Transverse colon (tissue), 4 donors: ENCODE data around the gene MAPK14. TPM values are rescaled to one million over a fixed set of nuclear protein-coding genes. Genes with fewer than 3 reads are reported as not detected.
A peak's percentile ranks its signal among the peaks of the same experiment; 100 is the strongest.

ENCODE experiments used
- DNase-seq: peaks from one replicate; pipeline ENCODE4 v3.0.0-alpha.2; 2019
- H3K27ac ChIP-seq, 4 donors: fragments of 200-600 bp; sonication (generic); 2 replicates each; pipeline ENCODE4 v1.5.1; 2016 to 2018; ENCODE audit warnings: inconsistent platforms in 4 of 4
- H3K27me3 ChIP-seq: fragments of 200-600 bp; sonication (generic); 2 replicates; pipeline ENCODE4 v1.5.1; 2017; ENCODE audit warnings: inconsistent platforms
- H3K36me3 ChIP-seq, 4 donors: fragments of 200-600 bp; sonication (generic); 2 replicates each; pipeline ENCODE4 v1.5.1; 2017 to 2019; ENCODE audit warnings: inconsistent platforms in 4 of 4
- H3K4me1 ChIP-seq, 4 donors: fragments of 200-600 bp; sonication (generic); 2 replicates each; pipeline ENCODE4 v1.5.1; 2017 to 2020; ENCODE audit warnings: inconsistent platforms in 4 of 4
- H3K4me3 ChIP-seq, 4 donors: fragments of 200-600 bp; sonication (generic); 1 replicate in 1 of 4; 2 replicates in 3 of 4; pipeline versions ENCODE4 v1.5.1 to v1.6.1; 2017 to 2019; ENCODE audit warnings: inconsistent platforms in 4 of 4
- H3K9me3 ChIP-seq, 2 donors: fragments of 200-600 bp; sonication (generic); 2 replicates each; pipeline ENCODE4 v1.5.1; 2017 to 2019; ENCODE audit warnings: inconsistent platforms in 2 of 2
- EP300 ChIP-seq: sonication (generic); formaldehyde crosslinking; IDR thresholded peaks from one replicate; pipeline ENCODE4 v1.6.1; 2017; ENCODE audit warnings: antibody characterized with exemption, low read depth
- POLR2A ChIP-seq: fragments of 450-650 bp; IDR thresholded peaks from one replicate; pipeline ENCODE4 v1.6.1; 2016; ENCODE audit warnings: antibody characterized with exemption, mild to moderate bottlenecking, moderate library complexity
- POLR2AphosphoS5 ChIP-seq, 3 donors: sonication (generic); formaldehyde crosslinking; IDR thresholded peaks; one replicate each; pipeline ENCODE4 v1.6.1; 2016; ENCODE audit warnings: antibody characterized with exemption in 3 of 3
- WGBS, 2 donors: methylation state at CpG; one replicate each; pipeline ENCODE4 v1.1.5; 2018; ENCODE audit warnings: low coverage in 1 of 2; 5-methylcytosine and 5-hydroxymethylcytosine counted together
- in situ Hi-C, 4 donors: fragments of 200-750 bp; cut with MboI; loops; one replicate each; pipeline versions ENCODE4 v1.15.0 to v1.15.1; 2017; ENCODE audit warnings: low sequenced_read_pairs in 3 of 4, low pct_ligation_motif_present in 1 of 4, low pct_unique_long_range_greater_than_20kb in 1 of 4
- intact Hi-C: fragments of 100-400 bp; cut with DNase I; formaldehyde crosslinking; loops from one replicate; pipeline ENCODE4 v1.15.1; 2023; ENCODE audit warnings: low total_unique reads
- total RNA-seq, 4 donors: library from RNA; depleted of rRNA; stranded (reverse); fragments of >200 nt; gene quantifications; one replicate each; pipeline ENCODE4 v1.1.0, GENCODE V29; 2016
- TF ChIP-seq, protein P1 (sequence below), 5 experiments: fragments of 200-600 bp in 3 of 5; fragments of 450-650 bp in 2 of 5; sonication (generic) in 3 of 5; IDR thresholded peaks; 1 replicate in 2 of 5; 2 replicates in 3 of 5; pipeline ENCODE4 v1.5.1; 2016 to 2017; ENCODE audit warnings: antibody characterized with exemption in 5 of 5, inconsistent platforms in 3 of 5, mild to moderate bottlenecking in 2 of 5, moderate library complexity in 1 of 5

The MAPK14 gene
- total RNA-seq, 4 donors from 2014 or later: 82.2 to 132 (median 112) TPM

DNA sequence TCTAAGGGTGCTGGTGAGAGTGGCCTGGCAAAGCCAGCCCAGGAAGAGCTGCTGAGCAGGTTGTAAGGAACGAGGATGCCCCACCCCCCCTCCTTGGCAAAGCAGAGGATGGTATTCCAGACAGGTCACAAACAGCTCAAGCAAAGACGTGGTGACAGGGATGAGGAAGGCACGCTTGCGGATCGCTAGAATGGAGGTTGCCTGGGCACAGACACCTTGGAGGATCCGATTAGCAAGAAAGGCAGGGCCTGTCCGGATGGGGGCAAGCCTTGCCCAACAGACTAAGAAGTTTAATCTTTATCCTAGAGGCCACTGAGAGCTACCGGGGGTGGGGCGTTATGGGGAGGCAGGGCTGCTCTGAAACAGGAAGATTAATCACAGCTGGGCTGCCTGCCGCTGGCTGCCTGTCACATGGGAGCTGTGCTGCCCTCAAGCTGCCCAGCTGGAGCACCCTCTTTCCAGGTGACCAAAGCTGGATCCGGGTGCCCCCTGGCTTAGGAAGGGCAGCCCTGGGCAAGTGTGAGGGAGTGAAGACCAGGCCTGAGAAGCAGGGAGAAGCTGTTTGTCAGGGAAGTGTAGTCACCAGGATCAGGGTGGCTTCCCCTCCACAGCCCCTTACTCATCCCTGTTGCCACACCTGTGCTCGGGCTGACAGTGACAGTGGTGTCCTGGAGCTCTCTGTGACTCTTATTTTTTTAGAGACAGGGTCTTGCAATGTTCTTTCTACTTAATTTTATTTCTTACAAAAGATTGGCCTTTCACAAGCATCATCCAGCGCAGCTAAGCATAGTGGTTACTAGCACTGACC lies 93.6 kb downstream of the MAPK14 start:
- no peak for TF ChIP-seq EP300
- TF ChIP-seq, protein P1, sequence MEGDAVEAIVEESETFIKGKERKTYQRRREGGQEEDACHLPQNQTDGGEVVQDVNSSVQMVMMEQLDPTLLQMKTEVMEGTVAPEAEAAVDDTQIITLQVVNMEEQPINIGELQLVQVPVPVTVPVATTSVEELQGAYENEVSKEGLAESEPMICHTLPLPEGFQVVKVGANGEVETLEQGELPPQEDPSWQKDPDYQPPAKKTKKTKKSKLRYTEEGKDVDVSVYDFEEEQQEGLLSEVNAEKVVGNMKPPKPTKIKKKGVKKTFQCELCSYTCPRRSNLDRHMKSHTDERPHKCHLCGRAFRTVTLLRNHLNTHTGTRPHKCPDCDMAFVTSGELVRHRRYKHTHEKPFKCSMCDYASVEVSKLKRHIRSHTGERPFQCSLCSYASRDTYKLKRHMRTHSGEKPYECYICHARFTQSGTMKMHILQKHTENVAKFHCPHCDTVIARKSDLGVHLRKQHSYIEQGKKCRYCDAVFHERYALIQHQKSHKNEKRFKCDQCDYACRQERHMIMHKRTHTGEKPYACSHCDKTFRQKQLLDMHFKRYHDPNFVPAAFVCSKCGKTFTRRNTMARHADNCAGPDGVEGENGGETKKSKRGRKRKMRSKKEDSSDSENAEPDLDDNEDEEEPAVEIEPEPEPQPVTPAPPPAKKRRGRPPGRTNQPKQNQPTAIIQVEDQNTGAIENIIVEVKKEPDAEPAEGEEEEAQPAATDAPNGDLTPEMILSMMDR (IDR thresholded peaks at IDR 0.05): peak in 1 of 5 experiments; percentile 8
- no peak for TF ChIP-seq POLR2A
- TF ChIP-seq POLR2AphosphoS5 (IDR thresholded peaks at IDR 0.05): peak in 1 of 3 donors; percentile 21
- Histone ChIP-seq H3K36me3 (peaks cover 0 to 3% (median 0%) of the 10 kb centered on the region in 4 donors), H3K27me3 (no peaks in the 10 kb centered on the region), H3K4me1 (peaks cover 14 to 47% (median 24%) of the 10 kb centered on the region in 4 donors), H3K27ac (peak overlapping the region; percentile 81 to 86 (median 84)), H3K4me3 (no peak overlapping the region), H3K9me3 (no peaks in the 10 kb centered on the region)
- in situ Hi-C loops (loop anchor here in 1 of 4 donors (25.0 kb wide), 1 partner anchor 241 kb away; no protein-coding TSS in a partner anchor), intact Hi-C loops (no loop called here)
- DNase-seq: peak; percentile 83
- 22 to 52% methylated on average over 3 to 12 of the region's 13 CpGs for WGBS, 2 donors

DNA sequence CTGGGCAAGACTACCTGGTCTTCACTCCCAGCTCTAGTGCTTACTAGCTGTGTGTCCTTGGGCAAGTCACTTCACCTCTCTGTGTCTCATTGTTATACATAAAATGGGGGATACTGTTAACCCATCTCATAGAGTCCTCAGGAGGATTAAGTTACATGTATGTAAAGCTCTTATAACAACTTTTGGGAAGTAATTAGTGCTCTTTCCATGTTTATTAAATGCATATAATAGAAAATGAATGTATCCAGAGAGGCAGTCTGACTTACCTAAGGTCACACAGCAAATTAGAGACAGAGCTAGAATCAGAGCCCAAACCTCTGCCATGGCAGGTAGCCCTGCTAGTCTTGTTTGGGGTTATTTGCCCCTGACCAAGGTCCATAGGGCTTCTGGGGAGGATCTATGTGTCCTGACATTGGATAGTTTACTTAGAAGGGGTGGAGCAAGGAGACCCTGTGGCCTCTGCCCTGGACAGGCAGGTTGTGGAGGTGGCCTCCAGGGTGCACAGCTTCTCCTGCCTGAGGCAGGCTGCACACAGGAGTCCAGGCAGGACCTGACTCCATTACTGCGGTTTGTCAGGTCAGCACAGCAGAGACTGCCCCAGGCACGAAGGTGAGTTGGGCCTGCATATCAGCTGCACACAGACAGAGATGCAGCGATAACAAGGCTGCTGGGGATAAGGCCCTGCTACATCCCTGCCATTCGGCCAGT lies 94.3 kb downstream of the MAPK14 start:
- peak overlapping the region; percentile 81 to 86 (median 84) for H3K27ac ChIP-seq
- peaks cover 14 to 43% (median 24%) of the 10 kb centered on the region in 4 donors for H3K4me1 ChIP-seq
- no peak overlapping the region for H3K4me3 ChIP-seq
- 60 to 76% methylated on average over 2 to 4 of the region's 4 CpGs for WGBS, 2 donors
- no peaks in the 10 kb centered on the region for H3K27me3 ChIP-seq
- intact Hi-C loops: loop anchor here (2.0 kb wide), 1 partner anchor 71 kb away; no protein-coding TSS in a partner anchor
- no peak for TF ChIP-seq POLR2A
- TF ChIP-seq POLR2AphosphoS5 (IDR thresholded peaks at IDR 0.05): no peak
- no peak for TF ChIP-seq EP300
- TF ChIP-seq, protein P1 (IDR thresholded peaks at IDR 0.05): no peak
- no peaks in the 10 kb centered on the region for H3K36me3 ChIP-seq
- H3K9me3 ChIP-seq: no peaks in the 10 kb centered on the region
- in situ Hi-C loops: loop anchor here in 1 of 4 donors (25.0 kb wide), 1 partner anchor 240 kb away; no protein-coding TSS in a partner anchor
- no peak for DNase-seq

DNA sequence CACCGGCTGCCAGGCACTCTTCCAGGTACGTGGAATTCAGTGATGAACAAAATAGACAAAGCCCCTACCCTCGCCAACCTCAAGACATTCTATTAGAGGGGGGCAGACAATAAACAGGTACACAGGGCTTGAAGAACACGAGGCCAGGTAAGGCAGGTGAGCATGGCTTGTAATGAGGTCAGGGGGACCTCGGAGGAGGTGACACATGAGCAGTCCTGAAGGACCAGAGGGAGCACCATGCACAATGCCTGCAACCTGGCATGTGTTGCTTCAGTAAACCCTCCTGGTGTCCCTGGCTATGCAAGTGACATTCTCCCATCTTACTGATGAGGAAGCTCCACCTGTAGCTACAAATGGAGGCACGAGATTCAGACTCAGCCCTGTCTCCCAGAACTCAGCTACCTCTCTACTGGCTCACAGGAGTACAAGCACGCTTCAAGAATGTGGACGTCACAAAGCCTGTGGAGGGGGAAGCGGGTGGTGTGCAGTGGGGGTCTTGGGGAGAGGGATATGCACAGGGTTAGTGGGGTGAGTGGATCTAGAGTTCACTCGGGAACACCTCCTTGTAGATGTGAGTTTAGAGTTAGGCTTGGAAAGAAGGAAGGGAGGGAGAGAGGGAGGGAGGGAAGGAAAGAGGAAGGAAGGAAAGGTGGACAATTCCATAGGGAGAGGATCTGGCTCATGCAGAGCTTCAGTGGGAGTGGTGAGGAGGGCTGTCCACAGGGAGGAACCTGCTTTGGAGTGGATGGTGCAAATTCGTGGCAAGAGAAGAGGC lies 95.1 kb downstream of the MAPK14 start:
- DNase-seq: no peak
- Histone ChIP-seq H3K36me3 (no peaks in the 10 kb centered on the region), H3K9me3 (no peaks in the 10 kb centered on the region), H3K4me1 (peaks cover 14 to 35% (median 24%) of the 10 kb centered on the region in 4 donors), H3K27me3 (no peaks in the 10 kb centered on the region), H3K4me3 (no peak overlapping the region), H3K27ac (no peak overlapping the region)
- TF ChIP-seq POLR2AphosphoS5 (IDR thresholded peaks at IDR 0.05) (no peak), EP300 (no peak), POLR2A (no peak)
- TF ChIP-seq, protein P1 (IDR thresholded peaks at IDR 0.05): no peak
- intact Hi-C loops (loop anchor here (2.0 kb wide), 1 partner anchor 70 kb away; no protein-coding TSS in a partner anchor), in situ Hi-C loops (loop anchor here in 1 of 4 donors (25.0 kb wide), 1 partner anchor 240 kb away; no protein-coding TSS in a partner anchor)
- WGBS, 2 donors: 77 to 79% methylated on average over 4 to 11 of the region's 11 CpGs
